Transverse colon (tissue), 4 donors: ENCODE results near the gene GPI. TPM values are rescaled to one million over a fixed set of nuclear protein-coding genes. Genes with fewer than 3 reads are reported as not detected.

Source experiments
- DNase-seq: peaks from one replicate; pipeline ENCODE4 v3.0.0-alpha.2; 2019
- H3K27ac ChIP-seq, 4 donors: fragments of 200-600 bp; sonication (generic); 2 replicates each; pipeline ENCODE4 v1.5.1; 2016 to 2018; ENCODE audit warnings: inconsistent platforms in 4 of 4
- H3K27me3 ChIP-seq: fragments of 200-600 bp; sonication (generic); 2 replicates; pipeline ENCODE4 v1.5.1; 2017; ENCODE audit warnings: inconsistent platforms
- H3K36me3 ChIP-seq, 4 donors: fragments of 200-600 bp; sonication (generic); 2 replicates each; pipeline ENCODE4 v1.5.1; 2017 to 2019; ENCODE audit warnings: inconsistent platforms in 4 of 4
- H3K4me1 ChIP-seq, 4 donors: fragments of 200-600 bp; sonication (generic); 2 replicates each; pipeline ENCODE4 v1.5.1; 2017 to 2020; ENCODE audit warnings: inconsistent platforms in 4 of 4
- H3K4me3 ChIP-seq, 4 donors: fragments of 200-600 bp; sonication (generic); 1 replicate in 1 of 4; 2 replicates in 3 of 4; pipeline versions ENCODE4 v1.5.1 to v1.6.1; 2017 to 2019; ENCODE audit warnings: inconsistent platforms in 4 of 4
- H3K9me3 ChIP-seq, 2 donors: fragments of 200-600 bp; sonication (generic); 2 replicates each; pipeline ENCODE4 v1.5.1; 2017 to 2019; ENCODE audit warnings: inconsistent platforms in 2 of 2
- CTCF ChIP-seq, 5 experiments: fragments of 200-600 bp in 3 of 5; fragments of 450-650 bp in 2 of 5; sonication (generic) in 3 of 5; IDR thresholded peaks; 1 replicate in 2 of 5; 2 replicates in 3 of 5; pipeline ENCODE4 v1.5.1; 2016 to 2017; ENCODE audit warnings: antibody characterized with exemption in 5 of 5, inconsistent platforms in 3 of 5, mild to moderate bottlenecking in 2 of 5, moderate library complexity in 1 of 5
- EP300 ChIP-seq: sonication (generic); formaldehyde crosslinking; IDR thresholded peaks from one replicate; pipeline ENCODE4 v1.6.1; 2017; ENCODE audit warnings: antibody characterized with exemption, low read depth
- POLR2A ChIP-seq: fragments of 450-650 bp; IDR thresholded peaks from one replicate; pipeline ENCODE4 v1.6.1; 2016; ENCODE audit warnings: antibody characterized with exemption, mild to moderate bottlenecking, moderate library complexity
- POLR2AphosphoS5 ChIP-seq, 3 donors: sonication (generic); formaldehyde crosslinking; IDR thresholded peaks; one replicate each; pipeline ENCODE4 v1.6.1; 2016; ENCODE audit warnings: antibody characterized with exemption in 3 of 3
- WGBS, 2 donors: methylation state at CpG; one replicate each; pipeline ENCODE4 v1.1.5; 2018; ENCODE audit warnings: low coverage in 1 of 2; 5-methylcytosine and 5-hydroxymethylcytosine counted together
- in situ Hi-C, 4 donors: fragments of 200-750 bp; cut with MboI; loops; one replicate each; pipeline versions ENCODE4 v1.15.0 to v1.15.1; 2017; ENCODE audit warnings: low sequenced_read_pairs in 3 of 4, low pct_ligation_motif_present in 1 of 4, low pct_unique_long_range_greater_than_20kb in 1 of 4
- intact Hi-C: fragments of 100-400 bp; cut with DNase I; formaldehyde crosslinking; loops from one replicate; pipeline ENCODE4 v1.15.1; 2023; ENCODE audit warnings: low total_unique reads
- total RNA-seq, 4 donors: library from RNA; depleted of rRNA; stranded (reverse); fragments of >200 nt; gene quantifications; one replicate each; pipeline ENCODE4 v1.1.0, GENCODE V29; 2016

Gene GPI
- total RNA-seq, 4 donors from 2014 or later, result 112 to 531 (median 220) TPM

DNA sequence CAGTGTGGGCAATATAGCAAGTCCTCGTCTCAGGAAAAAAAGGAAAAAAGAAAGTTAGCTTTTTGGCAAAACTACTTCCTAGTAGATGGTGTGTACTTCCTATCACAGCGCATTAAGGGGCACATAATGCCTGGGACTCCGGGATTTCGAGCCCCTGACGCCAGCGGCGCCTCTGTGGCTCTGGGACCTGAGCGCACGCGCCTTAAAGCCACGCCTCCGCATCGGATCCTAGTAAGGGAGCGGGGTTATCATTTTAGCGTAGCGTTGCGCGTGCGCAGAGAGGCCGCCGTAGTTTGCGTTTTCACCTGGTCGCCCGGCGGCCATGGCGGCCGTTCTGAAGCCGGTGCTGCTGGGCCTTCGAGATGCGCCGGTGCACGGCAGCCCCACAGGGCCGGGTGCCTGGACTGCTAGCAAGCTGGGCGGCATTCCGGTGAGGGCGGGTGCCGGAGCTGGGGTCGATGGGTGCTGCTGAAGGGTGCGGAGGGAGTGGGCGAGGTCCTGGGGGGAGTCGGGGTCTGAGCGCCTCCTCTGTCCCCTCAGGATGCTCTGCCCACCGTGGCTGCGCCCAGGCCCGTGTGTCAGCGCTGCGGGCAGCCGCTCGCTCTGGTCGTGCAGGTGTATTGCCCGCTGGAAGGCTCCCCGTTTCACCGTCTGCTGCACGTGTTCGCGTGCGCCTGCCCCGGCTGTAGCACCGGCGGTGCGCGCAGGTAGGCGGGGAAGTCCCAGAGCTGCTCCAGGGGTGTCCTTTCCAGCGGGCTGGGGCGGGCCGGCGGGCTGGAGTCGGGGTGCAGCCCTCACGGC lies 39.3 kb downstream of the GPI start, which contains the start of gene PDCD2L:
Gene PDCD2L (plus strand): TSS at position 291 of the 801 bp plus-strand sequence. CDS start 32 bp downstream, at position 323.
- 0% methylated on average over 1 to 67 of the region's 69 CpGs for WGBS, 2 donors
- peak; percentile 96 for DNase-seq
- Histone ChIP-seq H3K36me3 (peaks cover 0 to 11% (median 5%) of the 10 kb centered on the region in 4 donors), H3K27ac (peak within 1 kb of the TSS; percentile 72 to 84 (median 80)), H3K9me3 (no peaks in the 10 kb centered on the region), H3K27me3 (no peaks in the 10 kb centered on the region), H3K4me3 (peak within 1 kb of the TSS; percentile 71 to 98 (median 94)), H3K4me1 (peaks cover 0 to 30% (median 6%) of the 10 kb centered on the region in 4 donors)
- TF ChIP-seq POLR2AphosphoS5 (IDR thresholded peaks at IDR 0.05), result peak; percentile 55 to 80 (median 70)
- TF ChIP-seq EP300, result no peak
- peak; percentile 59 for TF ChIP-seq POLR2A
- intact Hi-C loops, result no loop called here
- in situ Hi-C loops, result no loop called here

DNA sequence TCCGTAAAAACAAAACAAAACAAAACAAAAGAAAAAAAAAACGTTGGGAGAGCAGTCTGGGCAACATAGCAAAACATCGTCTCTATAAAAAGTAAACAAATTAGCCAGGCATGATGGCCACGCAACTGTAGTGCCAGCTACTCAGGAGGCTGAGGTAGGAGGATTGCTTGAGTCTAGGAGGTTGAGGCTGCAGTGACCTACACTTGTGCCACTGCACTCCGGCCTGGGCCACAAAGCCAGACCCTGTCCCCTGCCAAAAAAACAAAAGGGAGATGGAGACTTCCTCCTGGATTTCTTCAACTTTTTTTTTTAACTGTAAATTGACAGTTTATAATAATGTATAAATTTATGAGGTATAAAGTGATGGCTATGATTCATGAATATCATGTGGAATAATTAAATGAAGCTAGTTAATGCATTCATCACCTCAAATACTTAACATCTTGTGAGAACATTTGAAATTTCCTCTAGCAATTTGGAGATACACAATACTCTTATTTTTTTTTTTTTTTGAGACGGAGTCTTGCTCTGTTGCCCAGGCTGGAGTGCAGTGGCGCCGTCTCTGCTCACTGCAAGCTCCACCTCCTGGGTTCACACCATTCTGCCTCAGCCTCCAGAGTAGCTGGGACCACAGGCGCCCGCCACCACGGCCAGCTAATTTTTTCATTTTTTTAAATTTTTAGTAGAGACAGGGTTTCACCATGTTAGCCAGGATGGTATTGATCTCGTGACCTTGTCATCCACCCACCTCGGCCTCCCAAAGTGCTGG lies 41.1 kb downstream of the GPI start:
- Histone ChIP-seq H3K9me3 (no peaks in the 10 kb centered on the region), H3K27me3 (no peaks in the 10 kb centered on the region), H3K36me3 (no peaks in the 10 kb centered on the region), H3K4me3 (no peak overlapping the region), H3K27ac (no peak overlapping the region), H3K4me1 (peaks cover 0 to 30% (median 6%) of the 10 kb centered on the region in 4 donors)
- intact Hi-C loops, result no loop called here
- 80 to 85% methylated on average over 11 to 13 of the region's 13 CpGs for WGBS, 2 donors
- in situ Hi-C loops, result no loop called here
- DNase-seq, result no peak
- TF ChIP-seq POLR2A, result no peak
- no peak for TF ChIP-seq CTCF (IDR thresholded peaks at IDR 0.05)
- TF ChIP-seq EP300, result no peak
- TF ChIP-seq POLR2AphosphoS5 (IDR thresholded peaks at IDR 0.05), result no peak

DNA sequence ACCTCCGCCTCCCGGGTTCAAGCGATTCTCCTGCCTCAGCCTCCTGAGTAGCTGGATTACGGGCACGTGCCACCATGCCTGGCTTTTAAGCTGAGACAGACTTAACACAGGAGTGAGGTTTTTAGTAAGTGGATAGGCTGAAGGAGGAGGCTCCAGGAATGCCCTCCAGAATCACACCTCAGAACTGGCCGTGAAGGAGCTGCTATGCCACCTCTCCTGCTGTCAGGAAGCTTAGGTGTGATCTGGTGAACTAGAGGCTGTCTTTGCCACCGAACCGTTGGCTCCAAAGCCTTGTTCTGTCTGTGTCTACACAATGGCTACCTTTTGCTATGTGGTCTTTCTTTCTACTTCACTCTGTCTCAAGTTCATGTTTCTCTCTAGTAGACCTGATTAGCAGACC lies 43.4 kb downstream of the GPI start:
- Histone ChIP-seq H3K27me3 (no peaks in the 10 kb centered on the region), H3K4me1 (peaks cover 0 to 15% (median 6%) of the 10 kb centered on the region in 4 donors), H3K36me3 (peaks cover 0 to 1% (median 0%) of the 10 kb centered on the region in 4 donors), H3K9me3 (no peaks in the 10 kb centered on the region), H3K27ac (no peak overlapping the region), H3K4me3 (no peak overlapping the region)
- DNase-seq, result no peak
- WGBS, 2 donors, result 91 to 100% methylated on average over 6 to 8 of the region's 8 CpGs
- in situ Hi-C loops, result no loop called here
- TF ChIP-seq CTCF (IDR thresholded peaks at IDR 0.05), result no peak
- no peak for TF ChIP-seq POLR2AphosphoS5 (IDR thresholded peaks at IDR 0.05)
- TF ChIP-seq POLR2A, result no peak
- no peak for TF ChIP-seq EP300
- intact Hi-C loops, result no loop called here

DNA sequence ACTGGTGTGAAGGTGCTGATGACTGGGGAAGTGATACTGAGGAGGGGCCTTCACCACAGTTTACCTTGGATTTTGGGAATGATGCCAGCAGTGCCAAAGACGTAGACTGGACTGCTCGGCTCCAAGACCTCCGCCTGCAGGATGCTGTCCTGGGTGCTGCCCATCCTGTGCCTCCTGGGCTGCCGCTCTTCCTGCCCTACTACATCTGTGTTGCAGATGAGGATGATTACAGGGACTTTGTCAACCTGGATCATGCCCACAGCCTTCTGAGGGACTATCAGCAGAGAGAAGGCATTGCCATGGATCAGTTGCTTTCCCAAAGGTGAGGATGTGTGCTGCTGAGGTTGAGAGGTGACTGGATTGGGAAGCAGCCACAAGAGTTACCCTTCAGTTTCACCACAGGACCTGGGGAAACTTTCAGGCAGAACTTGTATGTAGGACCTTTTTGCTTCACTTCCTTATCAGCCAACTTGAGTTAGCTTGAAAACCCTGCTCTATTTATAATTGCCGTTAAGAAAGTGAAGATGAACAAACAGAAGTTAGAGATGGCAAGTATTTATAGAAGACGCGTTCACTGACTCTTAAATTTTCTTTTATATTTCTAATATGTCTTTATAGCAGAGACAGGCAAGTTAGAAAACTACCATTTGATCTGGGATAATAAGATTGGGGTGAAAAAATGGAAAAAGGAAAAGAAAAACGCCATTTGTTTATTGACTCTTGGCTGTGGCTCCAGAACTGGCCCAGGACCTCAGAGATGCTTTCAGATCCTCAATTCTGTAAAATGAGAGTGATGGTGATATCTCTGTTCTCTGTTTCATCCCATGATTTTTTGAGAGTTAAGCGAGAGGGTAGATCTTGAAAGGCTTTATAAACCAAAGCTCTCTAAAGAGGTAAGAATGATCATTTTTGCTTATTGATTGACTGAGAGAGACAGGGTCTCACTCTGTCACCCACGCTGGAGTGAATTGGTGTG lies 44.5 kb downstream of the GPI start:
- Histone ChIP-seq H3K4me1 (peaks cover 0 to 9% (median 5%) of the 10 kb centered on the region in 4 donors), H3K36me3 (peaks cover 0 to 8% (median 0%) of the 10 kb centered on the region in 4 donors), H3K4me3 (no peak overlapping the region), H3K9me3 (no peaks in the 10 kb centered on the region), H3K27me3 (no peaks in the 10 kb centered on the region), H3K27ac (no peak overlapping the region)
- in situ Hi-C loops, result no loop called here
- intact Hi-C loops, result no loop called here
- DNase-seq, result no peak
- WGBS, 2 donors, result 78 to 86% methylated on average over 5 to 10 of the region's 10 CpGs
- TF ChIP-seq POLR2AphosphoS5 (IDR thresholded peaks at IDR 0.05), result no peak
- no peak for TF ChIP-seq POLR2A
- TF ChIP-seq EP300, result no peak
- TF ChIP-seq CTCF (IDR thresholded peaks at IDR 0.05), result no peak
